ENCODE measurements around the gene UIMC1.

- TF ChIP-seq CTCF (conservative IDR thresholded peaks at IDR 0.05; ENCODE audit: low read depth, low read length): no peak
- no peak for TF ChIP-seq EZH2 (IDR thresholded peaks at IDR 0.05; ENCODE audit: borderline replicate concordance, low read depth, low read length, poor library complexity, severe bottlenecking)
Observed at GRCh38 chr5:176880366-176881020, 126.1 kb downstream of the UIMC1 start.

Measured in A673 (cell line).